Mucosa of descending colon (tissue), 3 donors: ENCODE data around the gene TPX2. TPM values are rescaled to one million over a fixed set of nuclear protein-coding genes. Genes with fewer than 3 reads are reported as not detected.

Experiments used
- ATAC-seq: fragments of 200-7000 bp; cut with Tn5 transposase; one replicate; pipeline ENCODE4 v1.9.1; 2020; ENCODE audit warnings: mild to moderate bottlenecking, moderate library complexity
- DNase-seq, 3 donors: peaks; one replicate each; pipeline ENCODE4 v3.0.0-alpha.2; 2020
- H3K36me3 ChIP-seq: fragments of 200-600 bp; one replicate; pipeline ENCODE4 v1.8.0; 2021; ENCODE audit warnings: low read depth, mild to moderate bottlenecking
- H3K4me1 ChIP-seq: fragments of 200-600 bp; one replicate; pipeline ENCODE4 v1.8.0; 2021; ENCODE audit warnings: low read depth, mild to moderate bottlenecking
- H3K4me3 ChIP-seq: fragments of 200-600 bp; one replicate; pipeline ENCODE4 v1.8.0; 2021; ENCODE audit warnings: mild to moderate bottlenecking
- H3K9me3 ChIP-seq: fragments of 200-600 bp; one replicate; pipeline ENCODE4 v1.8.0; 2021; ENCODE audit warnings: mild to moderate bottlenecking
- CTCF ChIP-seq: fragments of 200-600 bp; IDR thresholded peaks from one replicate; pipeline ENCODE4 v1.8.0; 2022; ENCODE audit warnings: antibody characterized with exemption, mild to moderate bottlenecking
- intact Hi-C, 2 donors: fragments of 100-400 bp; cut with DNase I in 1 of 2; cut with micrococcal nuclease in 1 of 2; formaldehyde crosslinking; loops; one replicate each; pipeline versions ENCODE4 v1.11.0 to v1.11.1; 2022; cut with DNase I, micrococcal nuclease
- total RNA-seq, 3 donors: library from RNA; stranded (reverse); fragmentation: NEBNext Ultra II Directional in 2 of 3; extraction: Animal tissue kit (Norgen Biotek cat#: 25700) in 2 of 3; gene quantifications; one replicate each; pipeline versions ENCODE4 v1.2.1 to v1.2.4, GENCODE V29; 2021 to 2023
- donor health status: DM: no; HTN: no; CAD: no; lungs with moderate emphysema.
- donor health status: DM: no; HTN: no; CAD: no.
- donor health status: DM: no; HTN: yes; CAD: no.

Gene TPX2
- total RNA-seq, 3 donors from 2014 or later, result 3.0 to 26.6 (median 8.8) TPM

DNA sequence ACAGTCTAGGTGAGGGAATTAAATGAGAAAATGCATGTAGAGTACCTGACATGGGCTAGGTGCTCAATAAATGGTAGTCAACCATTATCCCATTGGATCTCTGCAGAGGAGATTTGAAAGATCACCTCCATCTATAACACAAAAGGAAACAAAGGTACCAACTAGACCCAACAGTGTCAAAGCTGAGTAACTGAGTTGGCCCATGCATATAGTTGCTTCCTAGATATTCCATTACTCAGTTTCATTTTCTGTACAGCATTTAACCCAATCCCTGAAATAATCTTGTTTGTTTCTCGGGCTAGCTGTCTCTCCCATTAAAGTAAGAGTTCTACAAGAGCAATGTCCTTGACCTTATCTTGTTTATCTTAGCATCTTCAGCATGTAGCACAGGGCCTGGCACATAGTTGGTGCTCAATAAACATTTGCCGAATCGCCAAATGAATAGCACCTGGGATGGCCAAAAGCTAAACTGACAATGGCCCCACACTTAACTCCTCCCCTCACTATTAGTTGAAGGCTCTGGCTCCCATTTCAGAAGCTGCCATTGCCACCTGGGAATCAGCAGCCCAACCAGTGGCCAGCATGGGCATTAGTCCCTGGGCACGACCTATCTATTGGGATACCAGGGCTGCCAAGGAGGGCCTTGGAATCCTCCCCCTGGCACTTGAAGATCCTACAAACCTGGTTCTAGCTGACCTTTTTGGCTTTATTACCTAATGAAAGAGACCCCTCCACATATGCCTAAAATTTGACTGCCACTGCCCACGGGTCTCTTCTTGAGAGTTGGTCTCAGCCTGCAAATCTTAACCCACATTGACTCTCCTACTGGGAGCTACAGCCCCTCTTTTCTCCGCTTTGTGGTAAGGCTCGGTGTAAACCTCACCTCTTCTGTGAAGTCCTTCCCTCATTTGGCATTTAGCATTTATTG, 39.0 kb upstream of the TPX2 start:
- Histone ChIP-seq H3K4me1 (peaks cover 40% of the 10 kb centered on the region), H3K4me3 (no peak overlapping the region), H3K9me3 (no peaks in the 10 kb centered on the region), H3K36me3 (no peaks in the 10 kb centered on the region)
- TF ChIP-seq CTCF, result no peak
- DNase-seq, result no peak
- intact Hi-C loops, result no loop called here
- ATAC-seq, result no peak

DNA sequence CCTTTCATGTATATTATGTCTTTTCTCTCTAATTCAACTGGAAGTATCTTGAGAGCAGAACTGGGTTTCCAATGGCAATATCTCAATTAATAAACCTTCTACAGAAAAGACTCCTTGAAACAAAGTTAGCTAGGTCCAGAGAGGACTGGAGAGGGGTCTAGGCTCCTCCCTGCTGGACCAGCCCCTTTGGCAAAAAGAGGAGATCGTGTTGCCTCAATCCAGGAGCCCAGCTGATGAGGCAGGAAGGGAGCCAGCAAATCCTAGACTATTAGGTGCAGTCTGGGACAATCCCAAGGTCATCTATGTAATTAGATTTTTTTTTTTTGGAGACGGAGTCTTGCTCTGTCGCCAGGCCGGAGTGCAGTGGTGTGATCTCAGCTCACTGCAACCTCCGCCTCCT, 38.3 kb upstream of the TPX2 start:
- no peaks in the 10 kb centered on the region for H3K9me3 ChIP-seq
- TF ChIP-seq CTCF, result no peak
- no peaks in the 10 kb centered on the region for H3K36me3 ChIP-seq
- H3K4me3 ChIP-seq, result no peak overlapping the region
- H3K4me1 ChIP-seq, result peaks cover 47% of the 10 kb centered on the region
- ATAC-seq, result no peak
- no peak for DNase-seq
- intact Hi-C loops, result no loop called here

DNA sequence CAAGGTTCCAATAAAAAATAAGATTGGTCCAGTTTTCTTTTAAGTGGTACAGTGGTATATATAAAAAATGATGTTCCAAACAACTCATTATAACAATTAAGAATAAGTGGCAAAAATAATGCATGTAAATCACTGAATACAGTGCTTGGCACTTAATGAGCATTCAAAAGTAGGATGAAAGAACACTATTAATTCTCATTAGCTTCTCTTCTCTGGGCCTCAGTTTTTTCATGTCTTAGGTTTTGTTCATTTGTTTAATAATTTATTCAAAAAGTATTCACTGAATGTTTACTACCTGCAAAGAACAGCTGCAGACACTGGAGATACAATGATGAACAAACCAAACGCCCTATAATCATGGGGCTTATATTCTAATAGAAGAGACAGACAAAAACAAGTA, 37.5 kb upstream of the TPX2 start:
- no peak overlapping the region for H3K4me3 ChIP-seq
- H3K9me3 ChIP-seq, result no peaks in the 10 kb centered on the region
- no peaks in the 10 kb centered on the region for H3K36me3 ChIP-seq
- DNase-seq, result no peak
- intact Hi-C loops, result no loop called here
- ATAC-seq, result no peak
- TF ChIP-seq CTCF, result no peak
- H3K4me1 ChIP-seq, result peaks cover 54% of the 10 kb centered on the region

- ATAC-seq (peak; percentile 89), DNase-seq (peak; percentile 74 to 90 (median 77))
- Histone ChIP-seq H3K4me3 (no peak overlapping the region), H3K9me3 (no peaks in the 10 kb centered on the region), H3K4me1 (peaks cover 48% of the 10 kb centered on the region), H3K36me3 (no peaks in the 10 kb centered on the region)
- intact Hi-C loops, result no loop called here
- TF ChIP-seq CTCF, result no peak
These were observed 34.6 kb upstream of the TPX2 start for GRCh38 chr20:31704225-31705119.

DNA sequence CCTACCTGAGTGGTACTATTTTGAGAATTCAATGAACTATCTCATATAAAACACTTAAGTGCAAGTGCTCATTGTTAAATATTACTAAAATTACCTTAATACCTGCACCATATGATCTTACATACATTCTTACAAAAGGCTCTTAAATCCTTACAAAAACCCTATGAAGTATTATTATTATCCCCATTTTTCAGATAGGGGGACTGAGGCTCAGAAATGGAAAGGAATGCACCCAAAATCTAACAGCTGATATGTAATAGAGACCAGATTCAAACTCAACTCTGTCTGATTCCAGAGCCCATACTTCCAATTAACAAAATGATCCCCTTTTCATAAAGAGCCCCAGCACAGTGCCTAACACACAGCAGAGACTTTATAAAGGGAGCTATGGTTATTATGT, 33.9 kb upstream of the TPX2 start:
- Histone ChIP-seq H3K36me3 (no peaks in the 10 kb centered on the region), H3K9me3 (no peaks in the 10 kb centered on the region), H3K4me3 (no peak overlapping the region), H3K4me1 (peaks cover 46% of the 10 kb centered on the region)
- no peak for TF ChIP-seq CTCF
- intact Hi-C loops, result no loop called here
- no peak for ATAC-seq
- DNase-seq, result no peak
